Fibroblast of the aortic adventitia (primary cell): ENCODE results near the gene CHST6. TPM values are rescaled to one million over a fixed set of nuclear protein-coding genes. Genes with fewer than 3 reads are reported as not detected.

Source experiments
- DNase-seq: peaks from one replicate; pipeline ENCODE4 v3.0.0-alpha.2; 2010; ENCODE audit warnings: low read depth
- H3K4me3 ChIP-seq: 2 replicates; pipeline ENCODE4 v1.5.1; 2011; ENCODE audit warnings: low read depth, mild to moderate bottlenecking, control low read depth, low read length, moderate library complexity
- CTCF ChIP-seq: IDR thresholded peaks from 2 replicates; pipeline ENCODE4 v1.5.1; 2011; ENCODE audit warnings: mild to moderate bottlenecking, low read length, control low read depth, inconsistent platforms; ENCODE audit not compliant: insufficient read depth
- total RNA-seq: library from RNA; depleted of rRNA; stranded (reverse); fragments of >200 nt; gene quantifications from 2 replicates; pipeline ENCODE4 v1.2.3, GENCODE V29; 2012; ENCODE audit warnings: low replicate concordance

Gene CHST6
- total RNA-seq, 1 donor: 0.27 TPM

GRCh38 chr16:75488322-75488721 lies 6.9 kb downstream of the CHST6 start:
- TF ChIP-seq CTCF: no peak
- H3K4me3 ChIP-seq: no peak overlapping the region
- no peak for DNase-seq

GRCh38 chr16:75486676-75487313 lies 8.4 kb downstream of the CHST6 start:
- H3K4me3 ChIP-seq: no peak overlapping the region
- DNase-seq: no peak
- TF ChIP-seq CTCF: no peak

GRCh38 chr16:75486014-75486675 lies 9.1 kb downstream of the CHST6 start:
- no peak for DNase-seq
- no peak overlapping the region for H3K4me3 ChIP-seq
- no peak for TF ChIP-seq CTCF

DNA sequence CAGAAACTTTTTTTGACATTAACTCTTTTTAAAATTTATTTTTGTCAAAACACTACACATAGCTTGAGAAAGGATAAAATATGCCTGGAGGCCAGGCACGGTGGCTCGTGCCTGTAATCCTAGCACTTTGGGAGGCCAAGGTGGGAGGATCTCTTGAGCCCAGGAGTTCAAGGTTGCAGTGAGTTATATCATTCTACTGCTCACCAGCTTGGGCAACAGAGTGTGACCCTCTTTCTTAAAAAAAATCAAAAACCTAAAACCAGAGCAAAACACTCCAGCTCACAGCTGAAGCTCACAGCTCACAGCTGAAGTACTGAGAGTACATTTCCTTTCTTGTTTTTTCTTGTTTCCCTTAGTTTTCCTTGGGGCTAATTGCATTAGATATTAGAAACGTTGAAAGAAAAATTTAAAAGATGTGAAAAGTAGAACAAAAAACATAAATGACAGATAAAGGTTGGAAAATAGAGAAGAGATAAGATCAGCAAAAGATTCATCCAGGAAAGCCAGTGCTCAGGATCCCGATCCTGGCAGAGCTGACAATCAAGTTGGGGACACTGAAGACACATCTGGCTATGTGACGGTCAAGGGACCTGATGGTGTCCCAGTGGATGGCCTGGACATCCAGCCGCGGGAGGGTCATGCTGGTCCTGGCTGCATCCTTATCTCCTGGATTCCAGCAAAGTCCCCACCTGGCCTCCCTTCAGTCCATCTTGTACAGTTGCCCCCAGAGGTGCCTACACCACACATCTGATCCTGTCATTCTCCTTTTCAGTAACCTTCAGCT lies 9.8 kb downstream of the CHST6 start:
- DNase-seq: no peak
- TF ChIP-seq CTCF: no peak
- H3K4me3 ChIP-seq: no peak overlapping the region

- DNase-seq: no peak
- no peak overlapping the region for H3K4me3 ChIP-seq
- TF ChIP-seq CTCF: no peak
Measured at GRCh38 chr16:75483222-75483621, 12.0 kb downstream of the CHST6 start.

DNA sequence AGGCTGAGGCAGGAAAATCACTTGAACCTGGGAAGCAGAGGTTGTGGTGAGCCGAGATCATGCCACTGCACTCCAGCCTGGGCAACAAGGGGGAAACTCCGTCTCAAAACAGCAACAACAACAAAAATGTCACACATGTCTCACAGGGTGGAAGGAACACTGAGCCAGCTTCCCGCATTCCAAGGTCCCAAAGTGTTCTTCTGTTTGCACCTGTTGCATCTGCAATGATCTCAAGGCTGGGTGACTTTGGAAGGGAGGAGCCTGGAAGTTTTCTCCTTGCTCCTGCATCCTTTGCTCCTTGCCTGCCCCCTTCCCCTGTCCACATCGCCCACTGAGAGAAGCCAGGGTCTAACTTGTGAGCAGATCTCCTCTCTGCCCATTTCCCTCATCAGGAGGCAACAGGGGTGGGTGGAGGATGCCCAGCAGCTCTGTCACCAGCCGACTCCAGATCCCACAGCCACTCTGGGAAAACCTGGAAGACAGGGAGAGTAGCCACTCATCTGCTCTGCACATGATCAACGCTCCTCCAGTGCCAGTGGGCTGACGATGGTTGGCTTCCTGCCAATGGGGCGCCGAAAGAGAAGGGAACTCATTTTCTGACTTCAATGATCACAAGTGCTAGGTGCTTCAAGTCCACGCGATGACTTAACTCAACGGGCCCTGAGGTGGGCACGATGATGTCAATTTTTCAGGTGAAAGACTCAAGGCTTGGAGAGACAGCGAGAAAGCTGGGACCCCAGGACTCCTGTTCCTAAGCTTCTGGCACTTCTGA lies 12.6 kb downstream of the CHST6 start:
- no peak overlapping the region for H3K4me3 ChIP-seq
- TF ChIP-seq CTCF: no peak
- no peak for DNase-seq
